NCI-H128 (cell line): ENCODE measurements around the gene BCO2.
"Not testable (repeated sequence)": the region's sequence is repeated elsewhere in the genome, so short reads cannot be mapped to it uniquely, and the experiment has no call there.

Source experiments
- DNase-seq: peaks from one replicate; lab custom pipeline; 2025; ENCODE audit not compliant: unreplicated experiment; lab: John Stamatoyannopoulos, UW

The BCO2 gene, protein sequence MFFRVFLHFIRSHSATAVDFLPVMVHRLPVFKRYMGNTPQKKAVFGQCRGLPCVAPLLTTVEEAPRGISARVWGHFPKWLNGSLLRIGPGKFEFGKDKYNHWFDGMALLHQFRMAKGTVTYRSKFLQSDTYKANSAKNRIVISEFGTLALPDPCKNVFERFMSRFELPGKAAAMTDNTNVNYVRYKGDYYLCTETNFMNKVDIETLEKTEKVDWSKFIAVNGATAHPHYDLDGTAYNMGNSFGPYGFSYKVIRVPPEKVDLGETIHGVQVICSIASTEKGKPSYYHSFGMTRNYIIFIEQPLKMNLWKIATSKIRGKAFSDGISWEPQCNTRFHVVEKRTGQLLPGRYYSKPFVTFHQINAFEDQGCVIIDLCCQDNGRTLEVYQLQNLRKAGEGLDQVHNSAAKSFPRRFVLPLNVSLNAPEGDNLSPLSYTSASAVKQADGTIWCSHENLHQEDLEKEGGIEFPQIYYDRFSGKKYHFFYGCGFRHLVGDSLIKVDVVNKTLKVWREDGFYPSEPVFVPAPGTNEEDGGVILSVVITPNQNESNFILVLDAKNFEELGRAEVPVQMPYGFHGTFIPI

DNA sequence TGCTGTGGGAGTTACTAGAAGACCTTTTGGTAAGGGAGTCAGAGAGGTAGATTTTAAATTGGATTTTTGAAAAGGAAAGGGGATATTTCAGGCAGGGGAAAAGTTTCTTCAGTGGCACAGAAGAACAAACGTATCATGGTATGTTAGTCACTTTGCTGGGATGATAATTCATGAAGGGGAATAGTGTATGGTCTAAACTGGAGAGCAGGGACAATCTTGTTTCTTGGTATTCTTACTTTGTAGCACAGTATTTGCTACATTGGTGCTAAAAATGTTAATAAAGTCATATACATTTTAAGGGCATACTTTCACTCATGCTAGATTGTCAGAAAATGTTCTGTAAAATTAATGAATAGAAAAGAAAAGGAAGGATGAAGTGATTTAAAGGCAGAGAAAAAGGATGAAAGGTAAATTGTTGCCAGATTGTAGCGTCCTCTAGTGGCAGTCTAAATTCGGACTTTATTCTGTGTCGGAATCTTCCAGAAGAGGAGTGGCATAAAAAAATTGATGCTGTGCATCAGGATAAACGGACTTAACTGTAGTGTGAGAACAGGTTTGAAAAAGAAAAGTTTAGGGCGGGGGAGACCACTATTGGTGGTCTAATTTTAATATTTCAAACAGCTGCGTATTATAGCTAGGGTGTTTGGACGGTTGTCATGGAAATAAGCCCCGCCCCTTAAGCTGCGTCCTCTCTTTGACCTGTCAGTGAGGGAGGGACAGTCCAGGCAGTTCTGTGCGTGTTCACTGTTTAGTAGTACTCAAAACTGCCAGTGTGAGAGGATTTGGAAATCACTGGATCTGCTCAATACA lies at the start of gene BCO2:
BCO2 (plus strand) TSS at position 724 of the 810 bp plus-strand sequence. CDS start 90 bp downstream, outside the sequence.
- no peak for DNase-seq

DNA sequence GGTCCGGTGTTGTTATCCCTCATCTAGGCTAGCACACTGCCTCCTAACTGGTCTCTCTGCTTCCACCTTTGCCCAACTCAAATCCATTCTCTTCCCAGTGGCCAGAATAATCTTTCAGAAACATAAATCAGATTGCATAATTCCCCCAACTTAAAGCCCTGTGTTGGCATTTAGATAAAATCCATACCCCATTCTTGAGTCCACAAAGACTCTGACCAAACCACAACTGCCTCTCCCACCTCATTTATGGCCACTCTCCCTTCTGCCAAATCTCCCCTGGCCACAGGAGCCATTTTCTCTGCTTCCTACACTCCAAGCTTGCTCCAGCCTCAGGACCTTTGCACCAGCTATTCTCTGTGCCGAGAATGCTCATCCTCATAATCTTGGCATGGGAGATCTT lies 48.3 kb upstream of the BCO2 start:
- no peak for DNase-seq

DNA sequence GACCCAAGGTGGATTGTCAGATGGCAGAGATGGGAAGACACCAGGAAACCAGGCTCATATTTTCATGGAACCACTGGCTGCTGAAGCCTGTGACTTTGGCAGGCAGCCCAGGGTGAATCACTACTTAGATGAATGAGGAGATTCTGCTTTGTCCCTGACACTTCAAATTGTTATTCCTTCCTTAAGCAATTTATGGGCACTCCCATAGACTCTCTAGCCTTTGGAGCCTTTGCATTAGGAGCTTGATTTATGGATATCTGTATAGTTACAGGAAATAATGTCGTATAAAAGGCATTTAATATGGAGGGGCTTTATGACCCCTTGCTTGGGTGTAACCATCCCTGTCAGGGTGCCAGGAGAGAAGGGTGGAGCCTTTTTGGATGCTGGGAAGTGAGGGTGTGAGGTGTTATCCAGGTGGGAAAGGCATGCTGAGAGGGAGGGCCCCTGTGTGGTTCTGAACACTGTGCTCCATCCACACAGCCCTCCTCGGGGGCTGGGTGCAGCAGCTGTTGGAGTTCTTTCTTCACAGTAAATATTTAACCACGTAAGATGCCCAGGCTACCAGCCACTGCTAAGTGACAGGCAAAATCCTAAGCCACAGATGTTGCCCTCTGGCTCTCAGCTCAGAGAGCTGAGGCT lies 46.7 kb upstream of the BCO2 start:
- no peak for DNase-seq

DNA sequence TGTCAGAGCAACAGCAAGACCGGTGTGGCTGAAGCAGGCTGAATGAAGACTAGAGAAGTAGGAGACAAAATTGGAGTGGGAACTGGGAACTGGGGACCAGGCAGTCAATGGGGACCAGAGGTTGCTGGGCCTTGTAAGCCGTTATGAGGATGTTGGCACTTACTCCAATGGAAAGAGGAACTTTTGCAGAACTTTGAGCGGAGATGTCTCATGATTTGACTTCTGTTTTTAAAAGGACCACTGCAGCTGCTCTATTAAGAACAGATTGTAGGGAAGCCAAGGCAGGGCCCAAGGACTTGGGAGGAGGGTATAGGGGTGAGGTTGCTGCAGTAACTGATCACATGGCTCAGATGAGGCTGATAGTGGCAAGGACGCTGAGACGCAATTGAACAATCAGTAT lies 45.7 kb upstream of the BCO2 start:
- DNase-seq, result no peak

DNA sequence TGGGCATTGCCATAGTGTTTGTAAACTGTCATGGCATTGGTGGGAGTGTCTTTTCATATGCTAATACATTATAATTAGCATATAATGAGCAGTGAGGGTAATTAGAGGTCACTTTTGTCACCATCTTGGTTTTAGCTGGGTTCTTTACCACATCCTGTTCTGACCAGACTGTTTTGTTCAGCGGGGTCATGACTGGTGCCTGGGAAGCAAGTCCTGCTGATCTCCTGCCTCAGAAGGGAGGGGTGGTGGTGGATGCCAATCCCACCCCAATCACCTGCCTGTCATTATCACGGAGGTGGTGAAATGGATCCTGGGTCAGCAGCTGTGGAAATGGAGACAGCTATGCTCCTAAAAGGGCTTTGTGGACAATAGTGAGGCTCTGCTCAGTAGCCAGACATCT lies 42.6 kb upstream of the BCO2 start:
- no peak for DNase-seq

DNA sequence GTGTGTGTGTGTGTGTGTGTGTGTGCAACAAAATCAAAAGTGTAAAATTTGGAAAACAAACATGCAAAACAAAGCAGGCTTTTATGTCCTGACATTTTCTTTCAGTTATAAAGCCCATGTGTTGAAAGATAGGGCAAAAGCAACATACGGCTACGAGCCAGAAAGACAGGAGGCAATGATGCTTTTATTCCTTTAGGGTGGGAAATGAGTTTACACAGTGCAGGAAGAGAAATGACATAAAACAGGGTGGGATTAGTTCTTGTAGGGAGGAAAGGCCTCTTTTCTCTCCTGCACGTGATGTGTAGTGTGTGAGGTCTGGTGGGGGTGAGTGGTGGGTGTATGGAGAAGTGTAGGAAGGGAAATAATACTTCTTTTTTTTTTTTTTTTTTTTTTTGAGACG lies 40.8 kb upstream of the BCO2 start:
- no peak for DNase-seq

DNA sequence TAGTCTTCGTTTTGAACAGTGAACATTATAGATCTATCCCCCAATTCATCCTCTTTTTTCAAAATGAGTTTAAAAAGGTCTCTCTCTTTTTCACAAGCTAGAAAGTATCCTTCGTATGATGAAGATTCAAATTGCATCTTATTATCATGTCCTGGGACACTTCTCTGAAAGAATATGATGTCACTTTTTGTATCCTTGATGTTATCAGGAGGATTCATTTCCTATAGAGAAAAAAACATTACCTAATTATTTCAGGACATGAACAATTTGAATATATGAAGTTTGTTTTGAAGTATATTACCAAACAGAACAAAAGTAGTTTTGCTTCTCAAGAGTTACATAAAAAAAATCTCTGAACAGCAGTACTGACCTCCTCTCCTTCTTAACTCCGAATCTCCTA lies 31.7 kb upstream of the BCO2 start:
- DNase-seq, result no peak

DNA sequence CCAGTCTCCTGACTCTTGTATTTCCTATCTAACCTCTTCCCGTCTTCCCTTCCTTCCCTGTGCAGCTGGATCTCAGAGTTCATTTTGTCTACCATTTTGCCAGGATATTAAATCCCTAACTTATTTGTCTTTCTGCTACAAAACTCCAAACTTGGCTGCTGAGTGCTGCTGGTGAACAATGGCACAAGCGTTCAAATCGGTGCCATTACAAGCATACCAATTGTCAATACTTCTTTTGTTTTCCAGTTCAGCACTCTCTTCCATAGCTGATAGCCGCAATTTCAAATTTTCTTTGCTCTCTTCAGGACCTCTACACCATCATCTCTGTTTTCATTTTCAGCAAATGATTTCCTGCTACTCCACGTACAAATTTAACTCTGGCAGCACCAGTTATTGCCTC lies 24.8 kb upstream of the BCO2 start:
- no peak for DNase-seq

DNA sequence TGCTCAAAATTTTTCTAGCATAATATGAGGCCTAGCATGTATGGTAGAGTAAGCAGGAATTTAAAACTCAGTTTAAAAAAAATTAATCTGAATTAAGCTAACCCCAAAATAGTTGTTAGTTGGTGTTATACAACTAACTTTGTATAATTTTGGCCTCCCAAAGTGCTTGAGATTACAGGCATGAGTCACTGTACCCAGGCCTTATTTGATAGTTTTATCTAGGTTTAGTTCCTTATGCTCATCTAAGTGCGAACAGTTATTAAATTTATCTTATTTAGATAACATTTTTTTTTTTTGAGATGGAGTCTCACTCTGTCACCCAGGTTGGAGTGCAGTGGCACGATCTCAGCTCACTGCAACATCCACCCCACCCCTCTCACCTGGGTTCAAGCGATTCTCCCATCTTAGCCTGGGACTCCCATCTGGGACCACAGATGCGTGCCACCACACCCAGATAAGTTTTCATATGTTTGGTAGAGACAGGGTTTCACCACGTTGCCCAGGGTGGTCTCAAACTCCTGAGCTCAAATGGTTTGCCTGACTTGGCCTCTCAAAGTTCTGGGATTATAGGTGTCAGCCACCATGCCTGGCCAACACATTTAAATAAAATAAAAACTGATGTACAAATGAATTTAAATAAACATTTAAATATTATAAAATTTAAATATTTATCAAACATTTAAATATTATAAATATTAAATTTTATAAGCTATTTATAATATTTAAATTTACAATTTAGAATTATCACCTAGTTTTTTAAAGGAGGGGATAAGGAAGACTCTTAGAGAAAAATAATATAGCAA lies 19.0 kb upstream of the BCO2 start:
- DNase-seq, result no peak

DNA sequence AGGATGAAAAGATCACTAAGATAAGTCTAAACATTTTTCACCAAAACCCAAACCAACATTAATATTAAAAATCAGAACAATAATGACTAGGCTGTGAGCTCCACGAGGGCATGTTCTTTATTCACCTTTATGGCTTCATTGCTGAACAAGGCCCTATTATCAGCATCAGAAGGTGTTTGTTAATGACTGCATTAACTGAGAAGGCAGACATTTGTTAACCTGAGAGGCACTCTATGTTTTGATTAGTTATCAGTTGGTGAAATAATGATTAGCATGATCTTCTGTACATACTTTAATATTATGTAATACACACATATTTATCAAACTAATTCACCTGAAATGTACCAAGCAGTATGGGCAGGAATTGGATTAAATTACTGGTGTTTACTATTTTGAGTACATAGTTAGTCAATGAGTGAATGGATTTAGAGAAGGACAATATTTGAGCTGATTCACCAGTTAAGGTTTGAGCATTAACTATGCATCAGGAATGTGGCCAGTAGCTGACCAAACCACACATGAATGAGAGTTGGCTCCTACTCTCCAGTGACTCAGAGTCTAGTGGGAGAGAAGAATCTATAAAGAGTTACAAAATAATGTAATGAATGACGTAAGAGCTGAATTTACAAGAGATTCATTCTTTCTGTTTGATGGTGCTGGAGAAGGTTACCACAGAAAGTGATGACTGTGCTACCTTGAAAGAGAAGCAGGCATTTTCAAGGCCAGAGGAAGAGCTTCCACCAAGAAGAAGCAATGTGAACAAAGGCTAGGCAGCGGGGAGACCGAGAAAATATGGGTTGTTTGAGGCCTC lies 18.2 kb upstream of the BCO2 start:
- DNase-seq, result no peak

DNA sequence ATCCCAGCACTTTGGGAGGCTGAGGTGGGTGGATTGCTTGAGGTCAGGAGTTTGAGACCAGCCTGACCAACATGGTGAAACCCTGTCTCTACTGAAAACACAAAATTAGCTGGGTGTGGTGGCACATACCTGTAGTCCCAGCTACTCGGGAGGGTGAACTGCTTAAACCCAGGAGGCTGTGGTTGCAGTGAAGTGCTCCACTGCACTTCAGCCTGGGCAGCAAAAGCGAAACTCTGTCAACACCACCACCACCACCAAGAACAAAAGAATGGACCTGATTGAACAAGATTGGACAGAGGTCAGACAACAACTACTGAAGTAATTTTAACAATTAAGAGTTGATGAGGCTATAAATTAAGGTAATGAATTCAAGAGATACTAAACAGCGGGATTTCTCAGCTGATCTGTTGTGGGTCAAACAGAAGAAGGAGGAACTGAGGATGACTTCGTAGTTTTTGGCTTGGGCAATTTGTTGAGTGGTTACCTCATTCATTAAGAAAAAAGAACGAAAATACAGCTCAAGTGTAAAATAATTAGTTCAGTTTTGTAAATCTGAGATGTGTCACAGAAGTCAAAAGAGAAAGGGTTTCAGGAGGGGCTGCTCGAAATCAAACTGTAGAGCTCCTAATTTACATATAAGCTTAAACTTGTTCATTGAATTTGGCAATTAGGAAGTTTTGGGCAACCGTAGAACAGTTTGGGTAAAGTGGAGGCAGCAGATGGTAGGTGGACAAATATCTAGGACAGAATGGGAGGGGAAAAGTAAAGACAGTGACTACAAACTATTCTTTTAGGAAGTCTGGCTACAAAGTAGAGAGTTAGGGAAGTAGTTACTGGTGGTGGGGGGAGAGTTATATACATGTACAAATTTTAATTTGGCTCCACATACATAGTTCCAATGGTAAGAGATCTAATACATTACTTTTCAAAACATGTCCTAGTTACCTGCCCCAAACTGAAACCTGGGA lies 15.9 kb upstream of the BCO2 start:
- DNase-seq, result no peak

DNA sequence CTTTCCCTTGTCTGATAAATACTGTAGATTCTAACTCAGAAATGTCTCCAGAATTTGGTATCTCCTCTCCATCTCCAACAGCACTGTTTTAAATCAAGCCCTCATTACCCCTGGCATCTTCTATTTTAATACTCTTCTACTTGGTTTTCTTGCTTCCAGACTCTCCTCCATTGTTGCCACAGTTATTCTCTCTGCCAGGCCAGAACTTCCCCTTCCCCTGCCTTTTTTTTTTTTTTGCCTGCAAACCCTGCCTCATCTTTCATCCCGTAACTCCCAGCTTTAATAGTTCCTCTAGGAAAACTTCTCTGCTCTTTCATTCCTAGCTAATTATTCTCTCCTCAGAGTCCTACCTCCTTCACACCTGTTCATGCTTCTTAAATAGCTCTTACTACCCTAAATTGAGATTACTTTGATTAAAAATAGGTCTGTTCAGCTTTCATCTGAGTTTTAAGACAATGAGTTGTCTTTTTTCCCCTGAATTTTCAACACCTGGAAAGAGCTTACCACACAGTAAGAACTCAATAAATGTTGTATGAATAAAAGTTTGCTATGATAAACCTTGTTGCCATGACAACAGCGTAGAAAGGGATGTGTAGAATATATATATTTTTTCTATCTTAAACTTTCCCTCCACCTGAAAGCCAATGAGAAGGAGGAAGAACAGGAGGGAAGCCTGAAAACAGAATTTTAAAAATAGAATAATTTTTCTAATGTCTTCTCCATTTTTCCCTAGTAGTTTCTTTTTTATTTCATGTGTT lies 15.0 kb upstream of the BCO2 start:
- DNase-seq, result no peak

DNA sequence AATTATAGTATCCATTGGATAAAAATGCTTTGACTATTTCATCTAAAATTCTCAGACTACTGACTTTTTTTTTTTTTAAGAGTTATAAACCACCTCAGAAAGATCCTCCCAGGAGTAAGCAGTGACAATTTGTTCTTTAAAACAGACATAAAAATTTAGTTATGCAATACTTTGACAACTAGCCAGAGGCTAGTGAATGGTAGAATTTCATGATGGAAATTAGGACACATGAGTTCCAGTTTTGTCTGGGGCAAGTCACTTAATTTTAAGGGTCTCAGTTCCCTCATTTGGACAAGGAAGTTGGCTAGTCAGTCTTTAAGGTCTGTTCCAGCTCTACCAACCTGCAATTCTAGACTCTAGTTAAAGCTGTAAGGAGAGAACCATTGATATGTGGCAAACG lies 14.3 kb upstream of the BCO2 start:
- no peak for DNase-seq

DNA sequence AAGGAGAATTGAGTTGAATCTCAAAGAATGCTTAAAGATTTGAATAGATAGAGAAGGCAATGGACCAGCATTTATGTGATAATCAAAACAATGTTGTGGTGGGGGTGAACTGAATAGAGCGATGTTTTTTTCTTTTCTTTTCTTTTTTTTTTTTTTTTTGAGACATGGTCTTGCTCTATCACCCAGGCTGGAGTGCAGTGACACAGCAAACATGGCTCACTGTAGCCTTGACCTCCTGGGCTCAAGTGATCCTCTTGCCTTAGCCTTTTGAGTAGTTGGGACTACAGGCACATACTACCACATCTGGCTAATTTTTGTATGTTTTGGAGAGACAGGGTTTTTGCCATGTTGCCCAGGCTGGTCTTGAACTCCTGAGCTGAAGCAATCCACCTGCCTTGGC lies 13.1 kb upstream of the BCO2 start:
- DNase-seq, result not testable (repeated sequence)

DNA sequence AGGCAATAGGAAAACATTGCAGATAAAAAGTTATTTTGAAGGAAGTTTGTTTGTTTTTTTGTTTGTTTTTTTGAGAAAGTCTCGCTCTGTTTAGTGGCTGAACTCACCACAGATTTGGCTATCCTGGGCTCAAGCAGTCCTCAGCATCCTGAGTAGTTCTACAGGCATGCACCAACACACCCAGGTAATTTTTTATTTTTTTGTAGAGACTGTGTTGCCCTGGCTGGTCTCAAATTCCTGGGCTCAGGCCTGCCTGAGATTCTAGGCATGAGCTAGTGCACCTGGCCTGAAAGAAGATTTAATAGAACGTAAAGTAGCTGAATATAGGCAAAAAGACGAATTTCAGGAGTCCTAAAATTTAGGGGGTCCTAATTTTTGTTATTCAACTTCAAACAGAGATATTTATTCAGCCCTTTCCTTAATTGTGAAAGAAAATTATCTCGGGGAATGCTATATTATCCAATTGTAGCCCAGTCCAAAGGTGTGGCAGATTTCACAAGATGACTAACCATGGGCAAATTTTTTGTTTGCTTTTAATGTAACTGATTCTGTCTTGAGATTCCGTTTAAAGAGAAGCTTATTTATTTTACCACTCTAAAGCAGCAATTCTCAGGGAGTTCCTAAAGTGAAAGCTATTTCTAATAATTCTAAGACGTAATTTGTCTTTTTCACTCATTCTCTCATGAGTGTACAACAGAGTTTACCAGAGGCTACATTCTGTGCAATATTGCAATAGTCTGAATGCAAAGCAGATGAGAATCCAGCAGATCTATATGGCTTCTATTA lies 12.4 kb upstream of the BCO2 start:
- no peak for DNase-seq

DNA sequence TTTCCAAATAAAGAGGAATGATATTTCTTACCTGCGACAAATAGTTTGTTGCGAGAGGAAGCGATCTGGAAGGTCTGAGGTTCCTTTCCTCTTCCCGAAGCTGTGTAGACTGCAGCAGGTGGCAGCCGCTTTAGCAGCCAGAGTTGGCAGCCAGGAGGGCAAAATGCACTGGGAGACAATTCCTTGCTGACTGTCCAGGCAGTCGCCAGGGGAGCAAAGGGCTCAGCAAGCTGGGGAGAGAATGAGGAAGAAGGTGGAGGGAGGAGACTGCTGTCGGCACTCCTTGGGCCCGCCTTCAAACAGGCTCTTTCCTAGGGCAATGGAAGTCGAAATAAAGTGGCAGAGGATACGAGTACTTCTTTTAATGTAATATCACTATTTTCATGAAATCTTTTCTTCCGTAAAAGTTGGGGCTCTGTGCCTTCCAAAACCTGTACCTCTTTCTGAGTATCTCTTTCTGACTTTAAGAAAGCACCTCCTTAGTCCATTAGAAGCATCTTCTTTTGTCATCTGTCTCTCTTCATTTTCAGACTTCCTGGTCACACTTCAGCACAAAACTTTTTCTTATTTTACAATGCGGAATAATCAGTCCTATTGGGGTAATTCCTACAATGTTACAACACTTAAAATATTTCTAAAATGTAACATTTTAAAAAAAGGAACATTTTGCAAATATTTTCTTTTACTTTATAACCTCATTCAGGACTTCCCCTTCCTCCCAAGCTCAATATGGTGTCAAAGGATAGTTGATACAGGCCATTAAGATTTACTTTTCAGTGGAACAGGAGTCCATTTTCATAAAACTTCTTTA lies 11.2 kb upstream of the BCO2 start, which contains the start of gene IL18:
IL18 (minus strand) TSS at position 220 of the 811 bp plus-strand sequence. CDS start 9,041 bp downstream, outside the sequence.
- no peak for DNase-seq
